ENCODE data around the gene SLC38A9. TPM values are rescaled to one million over a fixed set of nuclear protein-coding genes. Genes with fewer than 3 reads are reported as not detected.

Gene SLC38A9
- total RNA-seq, 1 donor from 2014 or later: 25.7 TPM

DNA sequence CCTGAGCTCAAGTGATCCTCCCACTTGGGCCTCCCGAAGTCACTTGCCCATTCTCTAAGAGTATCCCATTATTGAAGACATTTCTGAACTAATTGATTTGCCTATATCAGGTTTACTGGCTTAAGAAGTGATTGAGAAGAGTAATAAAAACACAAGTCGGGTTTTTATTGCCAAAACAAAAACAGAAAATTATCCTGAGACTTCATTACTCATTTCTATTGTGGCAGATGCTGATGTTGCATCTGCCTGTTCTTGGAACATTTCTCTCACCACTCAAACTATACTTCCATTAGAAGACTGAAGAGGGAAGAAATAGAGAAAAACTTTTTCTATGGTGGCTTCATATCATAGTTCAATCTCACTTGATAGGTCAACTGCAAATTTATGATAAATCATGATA is 135.5 kb downstream of the SLC38A9 start:
- Mint-ChIP-seq H3K27me3 (ENCODE audit: insufficient read depth) (peaks cover 3% of the 10 kb centered on the region), H3K4me3 (no peak overlapping the region), H3K4me1 (ENCODE audit: low read depth) (peaks cover 27% of the 10 kb centered on the region), H3K9me3 (no peaks in the 10 kb centered on the region), H3K36me3 (ENCODE audit: low read depth) (no peaks in the 10 kb centered on the region), H3K27ac (peak overlapping the region; percentile 34)
- intact Hi-C loops (cut with micrococcal nuclease): loop anchor here (2.0 kb wide), 2 partner anchors 14 to 32 kb away; no protein-coding TSS in a partner anchor
- no peak for DNase-seq (ENCODE audit: low spot score)

Other genes with a start within 250 kb of the SLC38A9 start
- gene PLPP1, start 177.4 kb downstream of the SLC38A9 start, total RNA-seq: 25.8 and 27.5 TPM in 2 replicates
- 0.12 TPM in 1 of 2 replicates, not detected in the other for gene DDX4, start 25.7 kb upstream of the SLC38A9 start, total RNA-seq
- 0.44 and 0.80 TPM in 2 replicates for gene IL31RA, start 139.0 kb upstream of the SLC38A9 start, total RNA-seq